Colonic mucosa (tissue), 4 donors: ENCODE data around the gene TRIM46. TPM values are rescaled to one million over a fixed set of nuclear protein-coding genes. Genes with fewer than 3 reads are reported as not detected.

Experiments used
- DNase-seq: peaks from one replicate; pipeline ENCODE4 v3.0.0-alpha.2; 2020
- H3K27ac ChIP-seq: fragments of 200-600 bp; one replicate; pipeline ENCODE4 v1.8.0; 2021
- H3K27me3 ChIP-seq: fragments of 200-600 bp; one replicate; pipeline ENCODE4 v1.8.0; 2021
- H3K36me3 ChIP-seq: fragments of 200-600 bp; one replicate; pipeline ENCODE4 v1.8.0; 2021
- H3K4me1 ChIP-seq: fragments of 200-600 bp; one replicate; pipeline ENCODE4 v1.8.0; 2021; ENCODE audit warnings: mild to moderate bottlenecking
- H3K4me3 ChIP-seq: fragments of 200-600 bp; one replicate; pipeline ENCODE4 v1.8.0; 2021
- H3K9ac ChIP-seq, 2 donors: one replicate each; pipeline ENCODE4 v1.7.0; 2013; ENCODE audit warnings: control low read depth in 2 of 2, low read depth in 2 of 2, low read length in 2 of 2
- H3K9me3 ChIP-seq: fragments of 200-600 bp; one replicate; pipeline ENCODE4 v1.8.0; 2021
- intact Hi-C: fragments of 100-400 bp; cut with DNase I; formaldehyde crosslinking; loops from one replicate; pipeline ENCODE4 v1.14.1; 2022
- total RNA-seq, 2 donors: library from RNA; stranded (reverse); fragmentation: NEBNext Ultra II Directional in 1 of 2; extraction: Animal tissue kit (Norgen Biotek cat#: 25700) in 1 of 2; gene quantifications; one replicate each; pipeline ENCODE4 v1.2.1, GENCODE V29; 2021
- TF ChIP-seq, protein P1 (sequence below): fragments of 200-600 bp; IDR thresholded peaks from one replicate; pipeline ENCODE4 v1.8.0; 2022; ENCODE audit warnings: antibody characterized with exemption, mild to moderate bottlenecking
- donor health status: healthy.
- donor health status: DM: no; HTN: no; CAD: no.
- donor health status: DM: no; HTN: no; CAD: no.

TRIM46 gene
- total RNA-seq, 2 donors from 2014 or later: 0.10 to 0.19 TPM

DNA sequence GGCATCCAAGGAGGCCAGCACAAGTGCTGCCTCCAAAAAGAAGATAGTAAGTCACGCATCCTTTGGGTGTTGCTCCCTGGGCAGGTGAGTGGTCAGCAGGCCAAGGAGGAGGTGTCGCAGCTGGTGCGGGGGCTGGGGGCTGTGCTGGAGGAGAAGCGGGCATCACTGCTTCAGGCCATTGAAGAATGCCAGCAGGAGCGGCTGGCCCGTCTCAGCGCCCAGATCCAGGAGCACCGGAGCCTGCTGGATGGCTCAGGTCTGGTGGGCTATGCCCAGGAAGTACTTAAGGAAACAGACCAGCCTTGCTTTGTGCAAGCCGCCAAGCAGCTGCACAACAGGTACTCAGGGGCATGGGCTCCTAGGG lies 4.3 kb downstream of the TRIM46 start:
- peak; percentile 17 for DNase-seq
- Histone ChIP-seq H3K27ac (no peak overlapping the region), H3K27me3 (no peaks in the 10 kb centered on the region), H3K9ac (no peak overlapping the region), H3K36me3 (no peaks in the 10 kb centered on the region), H3K4me1 (peaks cover 6% of the 10 kb centered on the region), H3K9me3 (no peaks in the 10 kb centered on the region), H3K4me3 (no peak overlapping the region)
- TF ChIP-seq, protein P1, sequence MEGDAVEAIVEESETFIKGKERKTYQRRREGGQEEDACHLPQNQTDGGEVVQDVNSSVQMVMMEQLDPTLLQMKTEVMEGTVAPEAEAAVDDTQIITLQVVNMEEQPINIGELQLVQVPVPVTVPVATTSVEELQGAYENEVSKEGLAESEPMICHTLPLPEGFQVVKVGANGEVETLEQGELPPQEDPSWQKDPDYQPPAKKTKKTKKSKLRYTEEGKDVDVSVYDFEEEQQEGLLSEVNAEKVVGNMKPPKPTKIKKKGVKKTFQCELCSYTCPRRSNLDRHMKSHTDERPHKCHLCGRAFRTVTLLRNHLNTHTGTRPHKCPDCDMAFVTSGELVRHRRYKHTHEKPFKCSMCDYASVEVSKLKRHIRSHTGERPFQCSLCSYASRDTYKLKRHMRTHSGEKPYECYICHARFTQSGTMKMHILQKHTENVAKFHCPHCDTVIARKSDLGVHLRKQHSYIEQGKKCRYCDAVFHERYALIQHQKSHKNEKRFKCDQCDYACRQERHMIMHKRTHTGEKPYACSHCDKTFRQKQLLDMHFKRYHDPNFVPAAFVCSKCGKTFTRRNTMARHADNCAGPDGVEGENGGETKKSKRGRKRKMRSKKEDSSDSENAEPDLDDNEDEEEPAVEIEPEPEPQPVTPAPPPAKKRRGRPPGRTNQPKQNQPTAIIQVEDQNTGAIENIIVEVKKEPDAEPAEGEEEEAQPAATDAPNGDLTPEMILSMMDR: no peak
- intact Hi-C loops: no loop called here

GRCh38 chr1:155178441-155179111 lies 4.9 kb downstream of the TRIM46 start:
- H3K27me3 ChIP-seq: no peaks in the 10 kb centered on the region
- H3K36me3 ChIP-seq: no peaks in the 10 kb centered on the region
- intact Hi-C loops: no loop called here
- no peak overlapping the region for H3K4me3 ChIP-seq
- no peak overlapping the region for H3K27ac ChIP-seq
- H3K4me1 ChIP-seq: peaks cover 6% of the 10 kb centered on the region
- no peak overlapping the region for H3K9ac ChIP-seq
- H3K9me3 ChIP-seq: no peaks in the 10 kb centered on the region
- DNase-seq: peak; percentile 26
- TF ChIP-seq, protein P1: no peak

GRCh38 chr1:155179112-155180031 lies 5.7 kb downstream of the TRIM46 start:
- DNase-seq: peak; percentile 19
- H3K36me3 ChIP-seq: no peaks in the 10 kb centered on the region
- no peak overlapping the region for H3K27ac ChIP-seq
- no peak overlapping the region for H3K4me3 ChIP-seq
- H3K4me1 ChIP-seq: peaks cover 6% of the 10 kb centered on the region
- no peaks in the 10 kb centered on the region for H3K27me3 ChIP-seq
- intact Hi-C loops: no loop called here
- H3K9me3 ChIP-seq: no peaks in the 10 kb centered on the region
- TF ChIP-seq, protein P1: no peak
- H3K9ac ChIP-seq: no peak overlapping the region

- no peaks in the 10 kb centered on the region for H3K36me3 ChIP-seq
- no peak overlapping the region for H3K4me3 ChIP-seq
- no peak overlapping the region for H3K9ac ChIP-seq
- no peak for DNase-seq
- H3K27me3 ChIP-seq: no peaks in the 10 kb centered on the region
- no peaks in the 10 kb centered on the region for H3K9me3 ChIP-seq
- no peak overlapping the region for H3K27ac ChIP-seq
- intact Hi-C loops: no loop called here
- TF ChIP-seq, protein P1: no peak
- peaks cover 11% of the 10 kb centered on the region for H3K4me1 ChIP-seq
These were observed 7.9 kb downstream of the TRIM46 start for GRCh38 chr1:155181371-155182051.

GRCh38 chr1:155182052-155182550 lies 8.5 kb downstream of the TRIM46 start:
- TF ChIP-seq, protein P1: no peak
- H3K4me1 ChIP-seq: peaks cover 9% of the 10 kb centered on the region

More at GRCh38 chr1:155182052-155182550, 8.5 kb downstream of the TRIM46 start:
- Histone ChIP-seq H3K27me3 (no peaks in the 10 kb centered on the region), H3K9me3 (no peaks in the 10 kb centered on the region), H3K36me3 (no peaks in the 10 kb centered on the region), H3K27ac (no peak overlapping the region), H3K9ac (no peak overlapping the region), H3K4me3 (no peak overlapping the region)
- no peak for DNase-seq
- intact Hi-C loops: no loop called here
